GM19351 (cell line): ENCODE measurements around the gene CD28.
"Not testable (repeated sequence)": the region's sequence is repeated elsewhere in the genome, so short reads cannot be mapped to it uniquely, and the experiment has no call there.

Experiments
- ATAC-seq: cut with Tn5 transposase; IDR thresholded peaks from one replicate; pipeline ENCODE4 v1.9.1; 2021; ENCODE audit warnings: mild to moderate bottlenecking, moderate library complexity; ENCODE audit not compliant: unreplicated experiment

CD28 gene

DNA sequence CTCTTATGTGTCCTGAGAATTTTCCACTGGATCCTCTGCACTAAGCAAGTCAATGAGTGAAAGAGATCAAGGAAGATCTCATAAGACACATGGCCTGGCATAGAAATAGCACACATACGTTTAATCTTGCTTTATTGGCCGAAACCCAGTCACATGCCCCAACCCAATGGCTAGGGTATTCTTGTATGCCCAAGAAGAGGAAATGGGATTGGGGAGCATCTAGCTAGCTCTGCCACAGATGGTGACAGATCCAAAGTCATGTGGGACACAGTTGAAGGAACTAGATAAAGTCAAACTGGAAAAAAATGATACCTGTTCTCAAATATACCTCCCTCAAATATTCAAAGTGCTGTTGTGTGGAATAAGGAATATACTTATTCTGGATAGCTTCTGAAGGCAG is 74.7 kb downstream of the CD28 start:
- ATAC-seq, result no peak

DNA sequence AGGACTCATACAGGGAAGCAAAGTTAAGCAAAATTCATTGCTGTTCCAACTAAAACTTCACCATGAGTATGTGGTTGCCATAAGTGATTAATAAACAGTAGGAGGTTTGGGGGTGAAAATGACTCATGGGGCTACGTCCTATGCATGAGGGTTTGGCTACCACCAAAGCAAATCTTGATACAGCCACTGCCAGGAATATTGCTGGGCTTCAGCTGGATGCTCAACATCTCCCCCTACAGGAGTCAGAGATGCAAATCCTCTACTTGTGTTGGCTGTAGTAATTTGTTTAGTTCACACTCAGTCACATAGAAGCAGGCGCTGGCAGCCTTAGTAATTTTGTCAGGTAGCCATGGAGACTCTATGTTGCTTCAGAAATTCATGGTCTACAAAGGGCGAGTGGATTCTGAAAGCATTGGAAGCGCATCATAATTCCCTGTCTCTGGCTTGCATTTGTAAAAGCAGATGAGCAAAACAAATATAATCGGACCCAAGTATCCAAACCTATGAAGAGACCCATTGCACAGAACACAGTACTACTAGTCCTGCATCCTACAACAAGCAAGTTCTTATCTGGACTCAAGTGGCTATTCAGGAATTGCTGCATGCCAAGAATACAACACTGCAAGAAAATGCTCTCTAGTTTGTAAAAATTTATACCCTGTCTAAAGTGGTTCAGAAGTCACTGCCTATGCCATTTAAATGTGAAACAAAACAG is 76.0 kb downstream of the CD28 start:
- peak; percentile 74 for ATAC-seq

DNA sequence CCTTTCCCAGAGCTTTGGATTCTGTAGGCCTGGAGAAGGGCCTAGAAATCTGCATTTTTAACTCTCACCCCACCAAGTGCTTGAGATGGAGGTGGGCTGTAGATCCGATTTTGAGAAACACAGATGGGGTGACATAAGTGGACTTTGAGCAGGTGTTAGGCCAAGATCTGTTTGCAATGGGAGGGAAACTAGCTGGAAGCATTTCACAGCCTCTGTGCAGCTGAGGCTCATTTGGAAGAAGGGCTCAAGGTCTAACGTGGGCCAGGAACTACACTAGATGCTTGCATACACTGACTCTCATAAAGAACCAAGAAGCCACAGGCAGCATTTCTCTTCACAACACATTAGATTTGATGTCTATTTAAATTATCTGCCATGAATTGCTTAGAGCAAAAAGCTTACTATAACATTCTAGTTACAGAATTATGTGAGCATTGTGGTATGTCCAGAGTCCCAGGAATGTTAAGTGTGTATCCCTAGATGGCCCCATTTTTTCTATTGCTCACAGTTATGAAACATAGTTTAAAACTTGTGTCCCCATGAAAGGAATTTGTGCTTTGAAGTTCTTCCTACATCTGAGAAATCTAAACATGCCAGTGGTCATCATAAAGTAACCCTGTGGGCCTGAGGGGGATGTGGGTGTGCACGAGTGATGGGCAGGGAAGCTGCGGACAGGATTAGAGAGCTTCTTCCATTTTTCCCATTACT is 77.2 kb downstream of the CD28 start:
- no peak for ATAC-seq

DNA sequence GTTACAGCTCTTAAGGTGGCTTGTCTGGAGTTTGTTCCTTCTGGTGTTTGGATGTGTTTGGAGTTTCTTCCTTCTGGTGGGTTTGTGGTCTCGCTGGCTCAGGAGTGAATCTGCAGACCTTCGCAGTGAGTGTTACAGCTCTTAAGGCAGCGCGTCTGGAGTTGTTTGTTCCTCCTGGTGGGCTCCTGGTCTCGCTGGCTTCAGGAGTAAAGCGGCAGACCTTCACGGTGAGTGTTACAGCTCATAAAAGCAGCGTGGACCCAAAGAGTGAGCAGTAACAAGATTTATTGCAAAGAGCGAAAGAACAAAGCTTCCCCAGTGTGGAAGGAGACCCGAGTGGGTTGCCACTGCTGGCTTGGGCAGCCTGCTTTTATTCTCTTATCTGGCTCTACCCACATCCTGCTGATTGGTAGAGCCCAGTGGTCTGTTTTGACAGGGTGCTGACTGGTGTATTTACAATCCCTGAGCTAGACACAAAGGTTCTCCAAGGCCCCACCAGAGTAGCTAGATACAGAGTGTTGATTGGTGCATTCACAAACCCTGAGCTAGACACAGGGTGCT is 78.4 kb downstream of the CD28 start:
- ATAC-seq, result not testable (repeated sequence)

DNA sequence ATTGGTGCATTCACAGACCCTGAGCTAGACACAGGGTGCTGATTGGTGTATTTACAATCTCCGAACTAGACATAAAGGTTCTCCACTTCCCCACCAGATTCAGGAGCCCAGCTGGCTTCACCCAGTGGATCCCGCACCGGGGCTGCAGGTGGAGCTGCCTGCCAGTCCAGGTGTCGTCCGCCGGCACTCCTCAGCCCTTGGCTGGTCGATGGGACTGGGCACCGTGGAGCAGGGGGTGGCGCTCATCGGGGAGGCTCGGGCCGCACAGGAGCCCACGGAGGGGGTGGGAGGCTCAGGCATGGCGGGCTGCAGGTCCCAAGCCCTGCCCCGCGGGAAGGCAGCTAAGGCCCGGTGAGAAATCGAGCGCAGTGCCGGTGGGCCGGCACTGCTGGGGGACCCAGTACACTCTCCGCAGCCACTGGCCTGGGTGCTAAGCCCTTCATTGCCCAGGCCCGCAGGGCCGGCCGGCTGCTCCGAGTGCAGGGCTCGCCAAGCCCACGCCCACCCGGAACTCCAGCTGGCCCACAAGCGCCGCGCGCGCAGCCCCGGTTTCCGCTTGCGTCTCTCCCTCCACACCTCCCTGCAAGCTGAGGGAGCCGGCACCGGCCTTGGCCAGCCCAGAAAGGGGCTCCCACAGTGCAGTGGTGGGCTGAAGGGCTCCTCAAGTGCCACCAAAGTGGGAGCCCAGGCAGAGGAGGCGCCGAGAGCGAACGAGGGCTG is 79.1 kb downstream of the CD28 start:
- ATAC-seq, result not testable (repeated sequence)

DNA sequence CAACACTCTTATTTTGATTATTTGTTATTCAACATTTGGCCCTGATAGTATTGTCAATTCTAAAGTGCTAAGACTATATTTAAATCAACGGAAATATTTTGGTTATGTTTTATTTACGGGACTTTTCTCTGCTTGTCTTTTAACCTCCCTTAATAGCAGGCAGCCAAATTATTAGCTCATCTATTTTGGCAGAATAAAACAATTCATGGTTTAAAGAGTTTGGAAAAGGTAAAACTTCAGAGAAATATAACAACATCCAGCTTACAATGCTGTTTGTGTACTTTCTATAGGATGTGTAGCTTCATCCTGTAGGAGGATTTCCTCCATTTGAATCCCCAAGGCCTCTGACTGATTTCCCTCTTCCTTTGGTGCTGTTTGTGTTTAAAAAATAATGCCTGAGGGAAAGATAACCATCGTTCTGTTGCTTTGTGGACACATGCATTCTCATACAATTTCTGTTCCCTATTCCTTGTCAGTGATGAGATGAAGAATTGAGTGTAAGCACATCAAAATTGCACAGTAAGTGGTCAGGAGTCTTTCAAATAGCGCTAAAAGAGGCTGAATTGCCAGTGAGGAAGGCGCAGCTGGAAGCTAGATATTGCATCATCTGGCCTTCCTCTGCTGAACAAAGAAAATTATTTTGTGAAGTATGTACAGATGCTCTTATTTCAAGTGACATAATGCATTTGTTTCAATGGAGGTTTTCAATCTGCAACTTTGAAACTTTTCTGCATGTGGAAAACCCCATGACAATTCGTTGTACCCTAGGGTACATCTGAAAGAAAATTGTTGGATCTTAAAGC is 80.3 kb downstream of the CD28 start:
- no peak for ATAC-seq

DNA sequence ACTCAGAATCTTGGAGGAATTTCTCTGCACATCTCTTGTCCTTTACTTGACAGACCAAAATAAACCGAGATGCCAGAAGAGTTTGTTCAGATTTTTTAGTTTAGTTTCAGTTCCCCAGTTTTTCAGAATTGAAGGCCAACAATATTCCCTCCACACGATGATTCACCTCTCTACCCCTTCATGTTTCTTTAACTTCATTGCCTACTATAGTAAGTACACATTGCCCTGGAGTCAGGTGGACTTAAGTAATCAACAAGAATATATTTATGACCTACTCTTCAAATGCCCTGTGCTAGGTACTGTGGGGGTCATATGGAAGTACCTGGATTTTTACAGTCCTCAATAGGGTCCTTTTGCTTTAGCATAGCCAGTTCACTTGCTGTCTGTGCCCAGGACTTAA is 81.5 kb downstream of the CD28 start:
- no peak for ATAC-seq
